Mesenchymal stem cell (in vitro differentiated cells and primary cell): ENCODE results near the gene YIF1A.
A peak's percentile ranks its signal among the peaks of the same experiment; 100 is the strongest.

ENCODE experiments used
- DNase-seq: peaks from one replicate; pipeline ENCODE4 v3.0.0-alpha.2; 2013
- H2AFZ ChIP-seq: one replicate; pipeline ENCODE4 v1.6.1; 2013; ENCODE audit warnings: low read depth, mild to moderate bottlenecking, control low read depth, inconsistent platforms, low read length, moderate library complexity
- H2AK5ac ChIP-seq: 2 replicates; pipeline ENCODE4 v1.6.1; 2013; ENCODE audit warnings: low read length, moderate library complexity, mild to moderate bottlenecking, inconsistent platforms; ENCODE audit not compliant: severe bottlenecking
- H2BK120ac ChIP-seq: one replicate; pipeline ENCODE4 v1.6.1; 2013; ENCODE audit warnings: low read depth, mild to moderate bottlenecking, inconsistent platforms, low read length, moderate library complexity
- H2BK12ac ChIP-seq, 2 experiments: one replicate each; pipeline ENCODE4 v1.6.1; 2013; ENCODE audit warnings: inconsistent platforms in 2 of 2, low read length in 2 of 2, mild to moderate bottlenecking in 2 of 2, moderate library complexity in 2 of 2, control low read depth in 1 of 2
- H2BK15ac ChIP-seq: one replicate; pipeline ENCODE4 v1.6.1; 2013; ENCODE audit warnings: mild to moderate bottlenecking, low read depth, inconsistent platforms; ENCODE audit not compliant: poor library complexity, severe bottlenecking
- H2BK5ac ChIP-seq: 2 replicates; pipeline ENCODE4 v1.6.1; 2013; ENCODE audit warnings: low read depth, mild to moderate bottlenecking, low read length, control low read depth, inconsistent platforms; ENCODE audit not compliant: poor library complexity, severe bottlenecking
- H3K14ac ChIP-seq, 2 experiments: one replicate each; pipeline ENCODE4 v1.6.1; 2013; ENCODE audit warnings: inconsistent platforms in 2 of 2, low read length in 2 of 2, control low read depth in 1 of 2, mild to moderate bottlenecking in 1 of 2, moderate library complexity in 1 of 2
- H3K18ac ChIP-seq, 2 experiments: one replicate each; pipeline ENCODE4 v1.6.1; 2013; ENCODE audit warnings: inconsistent platforms in 2 of 2, low read length in 2 of 2, control low read depth in 1 of 2, low read depth in 1 of 2, mild to moderate bottlenecking in 1 of 2
- H3K23ac ChIP-seq, 2 experiments: one replicate each; pipeline ENCODE4 v1.6.1; 2013; ENCODE audit warnings: inconsistent platforms in 2 of 2, low read length in 2 of 2, mild to moderate bottlenecking in 2 of 2, moderate library complexity in 2 of 2, control low read depth in 1 of 2
- H3K27ac ChIP-seq: 2 replicates; pipeline ENCODE4 v1.5.1; 2013; ENCODE audit warnings: mild to moderate bottlenecking, moderate library complexity, low read length, control low read depth, inconsistent platforms; ENCODE audit not compliant: poor library complexity, severe bottlenecking
- H3K27me3 ChIP-seq, 2 experiments: 2 replicates each; pipeline versions ENCODE4 v1.6.1 to v1.7.0; 2013; ENCODE audit warnings: low read length in 2 of 2, mild to moderate bottlenecking in 2 of 2, moderate library complexity in 2 of 2, control low read depth in 1 of 2, inconsistent platforms in 1 of 2; ENCODE audit not compliant: control insufficient read depth in 1 of 2, insufficient read depth in 1 of 2
- H3K36me3 ChIP-seq, 2 experiments: 2 replicates each; pipeline versions ENCODE4 v1.6.1 to v1.7.0; 2013; ENCODE audit warnings: low read length in 2 of 2, control low read depth in 1 of 2, inconsistent platforms in 1 of 2, low read depth in 1 of 2, mild to moderate bottlenecking in 1 of 2; ENCODE audit not compliant: insufficient read depth in 2 of 2, control insufficient read depth in 1 of 2
- H3K4ac ChIP-seq, 2 experiments: one replicate each; pipeline ENCODE4 v1.6.1; 2013; ENCODE audit warnings: inconsistent platforms in 2 of 2, low read length in 2 of 2, mild to moderate bottlenecking in 2 of 2, moderate library complexity in 2 of 2, control low read depth in 1 of 2, low read depth in 1 of 2
- H3K4me1 ChIP-seq: 2 replicates; pipeline ENCODE4 v1.6.1; 2013; ENCODE audit warnings: low read depth, low read length, control low read depth; ENCODE audit not compliant: control insufficient read depth, insufficient read depth
- H3K4me2 ChIP-seq: 2 replicates; pipeline ENCODE4 v1.6.1; 2013; ENCODE audit warnings: low read length, mild to moderate bottlenecking, inconsistent platforms; ENCODE audit not compliant: poor library complexity, severe bottlenecking
- H3K4me3 ChIP-seq, 2 experiments: 2 replicates each; pipeline versions ENCODE4 v1.5.1 to v1.7.0; 2013; ENCODE audit warnings: low read length in 2 of 2, mild to moderate bottlenecking in 2 of 2, control low read depth in 1 of 2, low read depth in 1 of 2; ENCODE audit not compliant: insufficient read depth in 1 of 2
- H3K79me1 ChIP-seq: replicated peaks from 2 replicates; pipeline ENCODE4 v1.6.1; 2013; ENCODE audit warnings: mild to moderate bottlenecking, control low read depth, low read length, inconsistent platforms; ENCODE audit not compliant: poor library complexity, severe bottlenecking
- H3K9ac ChIP-seq: 2 replicates; pipeline ENCODE4 v1.7.0; 2013; ENCODE audit warnings: mild to moderate bottlenecking, low read length, moderate library complexity
- H3K9me3 ChIP-seq: 2 replicates; pipeline ENCODE4 v1.7.0; 2013; ENCODE audit warnings: mild to moderate bottlenecking, low read length; ENCODE audit not compliant: control insufficient read depth
- H4K8ac ChIP-seq: one replicate; pipeline ENCODE4 v1.6.1; 2013; ENCODE audit warnings: inconsistent platforms, mild to moderate bottlenecking, low read length, moderate library complexity
- H4K91ac ChIP-seq: one replicate; pipeline ENCODE4 v1.6.1; 2013; ENCODE audit warnings: mild to moderate bottlenecking, low read length, inconsistent platforms
- WGBS: methylation state at CpG from one replicate; pipeline ENCODE4 v1.1.7; 2013; ENCODE audit warnings: mixed read lengths; 5-methylcytosine and 5-hydroxymethylcytosine counted together

Gene YIF1A

DNA sequence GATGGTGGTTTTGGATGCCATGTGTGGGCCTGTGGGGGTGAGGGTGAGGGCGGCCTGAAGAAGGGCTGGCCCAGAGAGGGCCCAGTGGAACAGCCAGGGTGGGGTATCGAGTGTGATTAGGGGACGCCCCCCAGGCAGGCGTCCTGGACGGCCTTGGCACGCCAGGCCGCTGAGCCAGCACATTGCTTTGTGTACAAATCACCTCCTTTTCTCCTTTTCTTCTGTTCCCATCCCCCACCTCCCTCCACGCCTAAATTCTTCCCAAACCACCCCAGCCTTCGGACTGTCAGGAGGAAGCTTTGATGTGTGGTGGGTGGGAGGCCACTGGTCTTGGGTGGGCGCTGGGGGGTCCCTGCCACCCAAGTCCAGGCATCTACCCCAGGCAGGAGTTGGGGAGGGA lies 35.7 kb upstream of the YIF1A start:
- H3K14ac ChIP-seq: peak overlapping the region in 1 of 2 experiments; percentile 93
- H3K36me3 ChIP-seq: peaks cover 0 to 2% of the 10 kb centered on the region in 2 experiments
- no peak overlapping the region for H3K4me3 ChIP-seq

DNA sequence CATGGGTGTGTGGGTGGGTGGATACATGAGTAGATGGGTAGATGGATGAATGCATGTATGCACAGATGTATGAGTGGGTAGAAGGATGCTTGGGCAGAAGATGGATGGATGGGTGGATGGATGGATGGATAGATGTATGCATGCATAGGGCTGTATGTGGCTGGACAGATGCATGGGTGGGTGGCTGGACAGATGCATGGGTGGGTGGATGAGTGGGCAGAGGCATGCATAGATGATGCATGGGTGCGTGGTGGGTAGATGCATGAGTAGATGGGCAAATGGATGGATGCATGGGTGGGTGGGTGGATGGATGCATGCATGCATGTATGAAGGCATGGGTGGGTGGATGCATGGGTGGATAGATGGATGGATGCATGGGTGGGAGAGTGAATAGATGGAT lies 34.7 kb upstream of the YIF1A start:
- H3K79me1 ChIP-seq: no peaks in the 10 kb centered on the region
- WGBS: 94% methylated on average over 1 of the region's 1 CpG
- H4K8ac ChIP-seq: no peak overlapping the region
- H3K18ac ChIP-seq: no peak overlapping the region
- no peak overlapping the region for H2AFZ ChIP-seq
- H3K9ac ChIP-seq: no peak overlapping the region
- H2BK12ac ChIP-seq: no peak overlapping the region
- H3K9me3 ChIP-seq: no peaks in the 10 kb centered on the region
- H3K4me1 ChIP-seq: peaks cover 44% of the 10 kb centered on the region
- no peak overlapping the region for H2BK15ac ChIP-seq
- H3K4ac ChIP-seq: no peak overlapping the region
- no peaks in the 10 kb centered on the region for H3K27me3 ChIP-seq
- H4K91ac ChIP-seq: no peak overlapping the region
- peaks cover 0 to 2% of the 10 kb centered on the region in 2 experiments for H3K36me3 ChIP-seq
- H2BK120ac ChIP-seq: no peak overlapping the region
- no peak overlapping the region for H3K4me3 ChIP-seq
- no peak overlapping the region for H2AK5ac ChIP-seq
- no peak overlapping the region for H3K4me2 ChIP-seq
- no peak overlapping the region for H3K23ac ChIP-seq
- no peak overlapping the region for H3K27ac ChIP-seq
- peak overlapping the region in 1 of 2 experiments; percentile 76 for H3K14ac ChIP-seq
- DNase-seq: no peak
- H2BK5ac ChIP-seq: no peak overlapping the region

More for the DNA sequence above, 35.7 kb upstream of the YIF1A start:
- H4K91ac ChIP-seq: peak overlapping the region; percentile 95
- H3K9me3 ChIP-seq: no peaks in the 10 kb centered on the region
- H3K18ac ChIP-seq: peak overlapping the region; percentile 93 to 99
- peak overlapping the region; percentile 64 to 85 for H2BK12ac ChIP-seq
- H4K8ac ChIP-seq: peak overlapping the region; percentile 89
- H3K27ac ChIP-seq: peak overlapping the region; percentile 33
- no peaks in the 10 kb centered on the region for H3K27me3 ChIP-seq
- peak overlapping the region; percentile 98 for H2BK120ac ChIP-seq
- DNase-seq: peak; percentile 49
- H2BK5ac ChIP-seq: no peak overlapping the region
- H2AFZ ChIP-seq: no peak overlapping the region
- peak overlapping the region; percentile 75 to 83 for H3K4ac ChIP-seq
- no peak overlapping the region for H3K4me2 ChIP-seq
- peak overlapping the region; percentile 4 for H3K9ac ChIP-seq
- H3K79me1 ChIP-seq: no peaks in the 10 kb centered on the region
- peak overlapping the region; percentile 90 for H2AK5ac ChIP-seq
- H2BK15ac ChIP-seq: peak overlapping the region; percentile 76
- H3K23ac ChIP-seq: peak overlapping the region in 1 of 2 experiments; percentile 95
- peaks cover 45% of the 10 kb centered on the region for H3K4me1 ChIP-seq
- WGBS: 30% methylated on average over 6 of the region's 10 CpGs

DNA sequence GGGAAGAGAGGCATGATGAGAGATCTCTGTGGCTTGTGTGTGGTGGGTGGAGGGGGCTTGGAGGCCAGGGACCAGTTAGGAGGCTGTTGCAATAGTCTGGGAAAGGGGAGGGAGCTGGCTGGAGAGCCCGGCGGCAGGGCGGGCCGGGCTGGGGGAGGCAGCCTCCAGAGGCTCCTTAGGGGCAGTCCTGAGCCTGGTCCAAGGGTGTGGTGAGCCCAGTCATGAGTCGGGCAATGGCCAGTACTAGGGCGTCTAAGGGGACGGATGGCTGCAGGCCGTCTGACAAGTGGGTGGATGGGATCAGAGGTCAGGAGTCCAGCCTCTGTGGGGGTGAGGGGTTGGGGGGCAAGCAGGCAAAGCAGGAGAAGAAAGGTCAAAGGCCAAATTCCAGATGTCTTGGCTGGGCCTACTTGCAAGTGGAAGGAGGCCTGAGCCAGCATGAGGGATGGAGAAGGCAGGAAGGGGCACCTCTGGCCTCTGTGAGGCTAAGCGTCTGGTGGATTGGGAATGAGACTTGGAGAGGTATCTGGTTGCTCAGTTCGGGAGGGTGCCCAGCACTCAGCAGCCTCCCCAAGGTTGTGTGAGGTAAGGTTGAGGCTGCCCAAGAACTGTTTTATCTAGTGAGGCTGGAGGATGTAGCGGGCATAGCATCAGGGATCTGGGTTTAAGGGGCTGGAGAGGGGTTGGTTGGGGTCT lies 33.9 kb upstream of the YIF1A start:
- Histone ChIP-seq H3K14ac (no peak overlapping the region), H3K4me1 (peaks cover 43% of the 10 kb centered on the region), H3K18ac (no peak overlapping the region), H3K4me3 (peak overlapping the region in 1 of 2 experiments; percentile 19), H4K8ac (no peak overlapping the region), H2BK15ac (peak overlapping the region; percentile 28), H3K79me1 (no peaks in the 10 kb centered on the region), H4K91ac (peak overlapping the region; percentile 74), H3K23ac (no peak overlapping the region), H2BK12ac (peak overlapping the region; percentile 9 to 59), H3K9me3 (no peaks in the 10 kb centered on the region), H2AFZ (no peak overlapping the region), H2BK5ac (no peak overlapping the region), H3K27me3 (no peaks in the 10 kb centered on the region), H2AK5ac (peak overlapping the region; percentile 45), H3K9ac (peak overlapping the region; percentile 72), H3K4me2 (no peak overlapping the region), H3K4ac (peak overlapping the region in 1 of 2 experiments; percentile 18), H3K27ac (no peak overlapping the region), H2BK120ac (no peak overlapping the region), H3K36me3 (peaks cover 0 to 2% of the 10 kb centered on the region in 2 experiments)
- WGBS: 67% methylated on average over 11 of the region's 11 CpGs
- no peak for DNase-seq

DNA sequence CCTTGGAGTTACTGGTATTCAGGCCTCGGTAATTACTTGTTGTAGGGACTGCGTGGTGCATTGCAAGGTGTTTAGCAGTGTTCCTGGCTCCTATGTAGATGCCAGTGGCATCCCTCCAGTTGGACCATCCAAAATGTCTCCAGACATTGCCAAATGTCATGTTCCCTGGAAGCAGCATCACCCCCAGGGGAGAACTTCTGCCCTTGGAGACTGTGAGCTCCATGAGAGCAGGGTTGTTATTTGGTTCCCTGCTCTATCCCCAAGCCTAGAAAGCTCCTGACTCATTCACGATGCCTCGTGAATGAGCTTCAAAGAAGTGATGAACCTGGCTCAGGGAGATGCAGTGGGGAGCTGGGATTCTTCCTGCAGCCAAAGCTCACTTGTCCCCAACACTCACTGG lies 32.7 kb upstream of the YIF1A start:
- H3K27ac ChIP-seq: no peak overlapping the region

More for the DNA sequence above, 32.7 kb upstream of the YIF1A start:
- H2AK5ac ChIP-seq: no peak overlapping the region
- H3K23ac ChIP-seq: no peak overlapping the region
- no peak overlapping the region for H2BK5ac ChIP-seq
- H2BK15ac ChIP-seq: no peak overlapping the region
- no peak for DNase-seq
- H3K27me3 ChIP-seq: no peaks in the 10 kb centered on the region
- no peak overlapping the region for H3K4me2 ChIP-seq
- H2AFZ ChIP-seq: no peak overlapping the region
- 89% methylated on average over 4 of the region's 4 CpGs for WGBS
- no peak overlapping the region for H2BK120ac ChIP-seq
- no peak overlapping the region for H3K18ac ChIP-seq
- no peak overlapping the region for H3K14ac ChIP-seq
- peaks cover under 1% of the 10 kb centered on the region for H3K79me1 ChIP-seq
- H3K9ac ChIP-seq: no peak overlapping the region
- no peaks in the 10 kb centered on the region for H3K9me3 ChIP-seq
- H3K36me3 ChIP-seq: peaks cover 0 to 2% of the 10 kb centered on the region in 2 experiments
- H3K4me3 ChIP-seq: no peak overlapping the region
- H3K4me1 ChIP-seq: peaks cover 43% of the 10 kb centered on the region
- H3K4ac ChIP-seq: no peak overlapping the region
- H2BK12ac ChIP-seq: peak overlapping the region in 1 of 2 experiments; percentile 37
- no peak overlapping the region for H4K91ac ChIP-seq
- H4K8ac ChIP-seq: no peak overlapping the region
